ENCODE data around the gene PIEZO2. TPM values are rescaled to one million over a fixed set of nuclear protein-coding genes. Genes with fewer than 3 reads are reported as not detected.

PIEZO2 gene
- total RNA-seq, 1 donor from 2014 or later = 8.4 TPM

GRCh38 chr18:10950876-10951630, 198.3 kb downstream of the PIEZO2 start:
- H3K27ac Mint-ChIP-seq (ENCODE audit: unreplicated experiment) = peak overlapping the region; percentile 11
- no peaks in the 10 kb centered on the region for H3K4me1 Mint-ChIP-seq (ENCODE audit: unreplicated experiment)
- TF ChIP-seq CTCF (IDR thresholded peaks at IDR 0.05; ENCODE audit: unreplicated experiment) = no peak
- H3K9me3 Mint-ChIP-seq (ENCODE audit: unreplicated experiment) = no peaks in the 10 kb centered on the region
- H3K27me3 Mint-ChIP-seq (ENCODE audit: unreplicated experiment) = peaks cover 2% of the 10 kb centered on the region
- H3K36me3 Mint-ChIP-seq (ENCODE audit: low read depth, unreplicated experiment) = peaks cover 2% of the 10 kb centered on the region
- no peak for DNase-seq (ENCODE audit: low spot score)
- H3K4me3 Mint-ChIP-seq (ENCODE audit: unreplicated experiment) = no peak overlapping the region

GRCh38 chr18:10950080-10950875, 199.1 kb downstream of the PIEZO2 start:
- Mint-ChIP-seq H3K27me3 (ENCODE audit: unreplicated experiment) (peaks cover 2% of the 10 kb centered on the region), H3K4me1 (ENCODE audit: unreplicated experiment) (no peaks in the 10 kb centered on the region), H3K4me3 (ENCODE audit: unreplicated experiment) (no peak overlapping the region), H3K36me3 (ENCODE audit: low read depth, unreplicated experiment) (peaks cover 4% of the 10 kb centered on the region), H3K27ac (ENCODE audit: unreplicated experiment) (peak overlapping the region; percentile 11), H3K9me3 (ENCODE audit: unreplicated experiment) (no peaks in the 10 kb centered on the region)
- DNase-seq (ENCODE audit: low spot score) = no peak
- TF ChIP-seq CTCF (IDR thresholded peaks at IDR 0.05; ENCODE audit: unreplicated experiment) = no peak

GRCh38 chr18:10949655-10950054, 199.7 kb downstream of the PIEZO2 start:
- H3K36me3 Mint-ChIP-seq (ENCODE audit: low read depth, unreplicated experiment) = peaks cover 6% of the 10 kb centered on the region
- no peak overlapping the region for H3K4me3 Mint-ChIP-seq (ENCODE audit: unreplicated experiment)
- no peaks in the 10 kb centered on the region for H3K4me1 Mint-ChIP-seq (ENCODE audit: unreplicated experiment)

GRCh38 chr18:10948421-10948820, 200.9 kb downstream of the PIEZO2 start:
- H3K4me3 Mint-ChIP-seq (ENCODE audit: unreplicated experiment) = no peak overlapping the region
- H3K27ac Mint-ChIP-seq (ENCODE audit: unreplicated experiment) = no peak overlapping the region
- TF ChIP-seq CTCF (IDR thresholded peaks at IDR 0.05; ENCODE audit: unreplicated experiment) = no peak
- H3K9me3 Mint-ChIP-seq (ENCODE audit: unreplicated experiment) = peaks cover 6% of the 10 kb centered on the region
- no peak for DNase-seq (ENCODE audit: low spot score)
- H3K36me3 Mint-ChIP-seq (ENCODE audit: low read depth, unreplicated experiment) = peaks cover 7% of the 10 kb centered on the region
- no peaks in the 10 kb centered on the region for H3K4me1 Mint-ChIP-seq (ENCODE audit: unreplicated experiment)
- peaks cover 2% of the 10 kb centered on the region for H3K27me3 Mint-ChIP-seq (ENCODE audit: unreplicated experiment)

More at GRCh38 chr18:10949655-10950054, 199.7 kb downstream of the PIEZO2 start:
- Mint-ChIP-seq H3K27me3 (ENCODE audit: unreplicated experiment) (peaks cover 2% of the 10 kb centered on the region), H3K9me3 (ENCODE audit: unreplicated experiment) (peaks cover 4% of the 10 kb centered on the region), H3K27ac (ENCODE audit: unreplicated experiment) (no peak overlapping the region)
- TF ChIP-seq CTCF (IDR thresholded peaks at IDR 0.05; ENCODE audit: unreplicated experiment) = no peak
- no peak for DNase-seq (ENCODE audit: low spot score)

GRCh38 chr18:10946058-10946457, 203.3 kb downstream of the PIEZO2 start:
- H3K27me3 Mint-ChIP-seq (ENCODE audit: unreplicated experiment) = no peaks in the 10 kb centered on the region
- no peak for DNase-seq (ENCODE audit: low spot score)
- TF ChIP-seq CTCF (IDR thresholded peaks at IDR 0.05; ENCODE audit: unreplicated experiment) = no peak
- H3K36me3 Mint-ChIP-seq (ENCODE audit: low read depth, unreplicated experiment) = peaks cover 13% of the 10 kb centered on the region
- no peak overlapping the region for H3K4me3 Mint-ChIP-seq (ENCODE audit: unreplicated experiment)
- H3K27ac Mint-ChIP-seq (ENCODE audit: unreplicated experiment) = no peak overlapping the region
- no peaks in the 10 kb centered on the region for H3K4me1 Mint-ChIP-seq (ENCODE audit: unreplicated experiment)
- peaks cover 12% of the 10 kb centered on the region for H3K9me3 Mint-ChIP-seq (ENCODE audit: unreplicated experiment)

All from endothelial cell (in vitro differentiated cells).